PC-9 (cell line): Measurements from ENCODE around the gene PLCL2.

Source experiments
- EZH2 ChIP-seq: fragments of 200-600 bp; sonication (generic); IDR thresholded peaks from 2 replicates; pipeline ENCODE4 v1.8.0; 2017; ENCODE audit warnings: antibody characterized with exemption, low read depth
- TF ChIP-seq, protein P1 (sequence below): fragments of 200-600 bp; sonication (generic); conservative IDR thresholded peaks from 2 replicates; pipeline ENCODE4 v1.6.1; 2017; ENCODE audit warnings: mixed run types, antibody characterized with exemption, mild to moderate bottlenecking, moderate library complexity

DNA sequence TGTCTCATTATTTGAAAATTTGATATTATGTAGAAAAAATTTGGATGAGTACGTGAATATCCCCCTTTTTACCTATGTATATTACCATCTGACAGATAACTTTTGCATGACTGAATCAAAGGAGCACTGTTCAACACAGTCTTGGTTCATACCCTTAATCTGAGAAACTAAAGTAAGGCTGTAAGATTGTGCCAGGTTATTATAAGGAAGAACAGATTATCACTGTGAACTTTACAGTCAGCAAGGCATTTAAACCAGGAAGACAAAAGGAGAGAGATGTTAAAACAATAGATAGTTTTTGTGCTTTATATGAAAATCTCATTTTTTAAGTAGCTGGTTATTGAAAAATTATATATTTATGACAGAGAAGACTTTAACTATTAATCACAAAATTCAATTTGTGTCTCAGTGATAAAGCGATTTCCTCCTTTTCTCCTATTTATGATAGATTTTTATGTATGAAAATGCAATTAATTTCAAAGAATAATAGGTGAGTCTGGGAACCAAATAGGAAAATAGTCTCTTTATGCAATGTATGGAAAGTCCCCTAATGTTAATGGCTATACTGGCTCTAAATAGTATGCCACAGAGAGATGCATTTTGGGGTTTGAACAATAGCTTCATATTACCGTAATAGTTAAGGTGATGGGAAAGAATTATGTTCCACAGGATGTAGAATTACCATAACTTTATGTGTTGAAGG is 33.4 kb downstream of the PLCL2 start:
- no peak for TF ChIP-seq EZH2
- TF ChIP-seq, protein P1, sequence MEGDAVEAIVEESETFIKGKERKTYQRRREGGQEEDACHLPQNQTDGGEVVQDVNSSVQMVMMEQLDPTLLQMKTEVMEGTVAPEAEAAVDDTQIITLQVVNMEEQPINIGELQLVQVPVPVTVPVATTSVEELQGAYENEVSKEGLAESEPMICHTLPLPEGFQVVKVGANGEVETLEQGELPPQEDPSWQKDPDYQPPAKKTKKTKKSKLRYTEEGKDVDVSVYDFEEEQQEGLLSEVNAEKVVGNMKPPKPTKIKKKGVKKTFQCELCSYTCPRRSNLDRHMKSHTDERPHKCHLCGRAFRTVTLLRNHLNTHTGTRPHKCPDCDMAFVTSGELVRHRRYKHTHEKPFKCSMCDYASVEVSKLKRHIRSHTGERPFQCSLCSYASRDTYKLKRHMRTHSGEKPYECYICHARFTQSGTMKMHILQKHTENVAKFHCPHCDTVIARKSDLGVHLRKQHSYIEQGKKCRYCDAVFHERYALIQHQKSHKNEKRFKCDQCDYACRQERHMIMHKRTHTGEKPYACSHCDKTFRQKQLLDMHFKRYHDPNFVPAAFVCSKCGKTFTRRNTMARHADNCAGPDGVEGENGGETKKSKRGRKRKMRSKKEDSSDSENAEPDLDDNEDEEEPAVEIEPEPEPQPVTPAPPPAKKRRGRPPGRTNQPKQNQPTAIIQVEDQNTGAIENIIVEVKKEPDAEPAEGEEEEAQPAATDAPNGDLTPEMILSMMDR: no peak
